ENCODE results near the gene TGFBI.

The TGFBI gene

DNA sequence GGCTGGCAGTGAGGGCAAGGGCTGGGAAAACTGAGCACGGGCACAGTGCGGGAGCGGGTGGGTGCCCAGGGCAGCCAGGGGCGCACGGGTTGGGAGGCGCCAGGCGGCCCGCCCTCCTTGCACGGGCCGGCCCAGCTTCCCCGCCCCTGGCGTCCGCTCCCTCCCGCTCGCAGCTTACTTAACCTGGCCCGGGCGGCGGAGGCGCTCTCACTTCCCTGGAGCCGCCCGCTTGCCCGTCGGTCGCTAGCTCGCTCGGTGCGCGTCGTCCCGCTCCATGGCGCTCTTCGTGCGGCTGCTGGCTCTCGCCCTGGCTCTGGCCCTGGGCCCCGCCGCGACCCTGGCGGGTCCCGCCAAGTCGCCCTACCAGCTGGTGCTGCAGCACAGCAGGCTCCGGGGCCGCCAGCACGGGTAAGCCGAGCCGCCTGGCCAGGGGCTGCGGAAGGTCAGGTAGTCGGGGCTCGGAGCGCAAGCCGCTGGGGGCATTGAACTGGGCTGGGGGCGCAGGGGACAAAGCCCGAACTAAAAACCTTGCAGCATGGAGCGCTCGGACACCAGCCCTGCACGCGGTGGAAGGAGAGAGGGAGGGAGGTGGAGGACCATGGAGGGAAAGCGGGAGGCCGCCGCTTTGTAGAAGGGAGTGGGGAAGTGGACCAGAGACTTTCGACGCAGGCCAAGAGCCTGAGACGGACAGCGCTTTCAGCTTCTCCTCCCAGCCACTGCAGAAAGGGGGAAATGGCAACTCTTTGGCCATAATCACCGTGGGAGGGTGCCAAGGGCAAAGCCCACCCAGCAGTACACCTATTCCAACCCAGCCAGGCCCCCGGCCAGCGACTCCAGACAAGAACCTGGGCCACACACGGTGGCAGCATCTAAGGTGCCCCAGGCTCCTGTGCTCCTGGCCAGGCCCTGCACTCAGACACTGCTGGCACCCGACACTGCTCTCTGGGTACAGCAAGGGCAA lies at the start of gene TGFBI:
Gene TGFBI, plus strand, starts transcription at position 207 of the 961 bp plus-strand sequence. Its CDS starts 68 bp downstream, at position 275.
- no peak for DNase-seq

DNA sequence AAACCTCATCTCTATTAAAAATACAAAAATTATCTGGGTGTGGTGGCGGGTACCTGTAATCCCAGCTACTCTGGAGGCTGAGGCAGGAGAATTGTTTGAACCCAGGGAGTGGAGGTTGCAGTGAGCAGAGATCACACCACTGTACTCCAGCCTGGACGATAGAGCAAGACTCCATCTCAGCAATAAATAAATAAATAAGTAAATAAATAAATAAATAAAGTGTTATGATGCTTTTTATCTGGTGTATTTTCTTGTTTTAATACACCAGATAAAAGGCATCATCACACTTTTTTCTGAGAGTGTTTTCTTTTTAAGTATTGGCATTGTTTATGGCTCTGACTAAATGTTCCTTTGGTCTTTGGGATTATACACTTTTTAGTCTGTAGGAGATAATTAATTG lies 49.8 kb upstream of the TGFBI start:
- DNase-seq: no peak

DNA sequence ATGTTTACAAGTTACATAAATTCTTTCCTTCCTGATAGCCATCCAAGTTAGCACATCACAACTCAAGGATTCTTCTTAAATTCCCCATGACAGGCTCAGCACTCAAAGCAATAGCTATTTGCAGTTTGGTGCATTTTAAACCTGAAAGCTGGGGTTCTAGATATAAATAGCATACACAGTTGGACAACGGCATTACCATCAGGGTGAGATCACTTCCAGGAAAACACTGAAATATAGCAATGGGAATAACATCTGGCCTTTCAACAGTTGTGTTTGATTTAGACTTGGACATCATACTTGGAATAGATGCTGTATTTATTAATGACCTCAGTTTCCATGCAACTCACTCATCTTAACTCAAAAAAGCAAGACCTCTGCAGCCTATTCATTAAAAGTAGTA lies 49.3 kb upstream of the TGFBI start:
- no peak for DNase-seq

DNA sequence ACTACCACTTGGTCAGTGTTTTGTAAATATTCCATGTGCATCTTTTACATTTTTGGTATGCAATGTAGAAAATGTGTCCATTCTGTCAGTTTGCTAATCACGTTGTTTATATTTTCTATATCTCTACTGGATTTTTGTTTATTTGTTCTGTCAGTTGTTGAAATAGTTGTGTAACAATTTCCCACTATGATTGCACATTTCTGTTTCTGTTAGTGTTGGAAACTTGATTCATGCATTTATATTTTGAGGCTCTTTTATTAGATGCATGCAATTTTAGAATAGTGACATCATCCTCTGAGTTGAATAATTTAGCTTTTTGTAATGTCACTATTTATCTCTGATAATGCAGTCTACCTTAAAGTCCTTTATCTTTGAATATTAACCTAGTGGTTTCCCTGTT lies 48.2 kb upstream of the TGFBI start:
- no peak for DNase-seq

DNA sequence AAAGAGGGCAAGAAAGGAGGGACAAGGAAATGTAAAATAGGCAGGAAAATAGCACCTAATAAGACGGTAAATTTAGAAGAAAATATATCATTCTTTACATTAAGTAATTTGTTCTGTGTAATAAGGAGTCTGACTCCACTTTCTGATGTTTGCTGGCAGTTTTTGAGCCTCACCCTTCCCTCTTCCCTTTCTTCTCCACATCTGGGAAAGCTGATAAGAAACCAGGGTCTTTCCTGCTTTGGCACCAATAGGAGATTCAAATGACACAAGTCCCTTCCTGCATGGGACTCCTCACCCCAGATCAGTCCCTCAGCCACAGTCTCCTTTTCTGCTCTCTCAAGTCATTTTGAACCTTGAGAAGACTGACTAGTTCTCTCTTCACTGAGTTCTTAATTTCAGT lies 42.8 kb upstream of the TGFBI start:
- DNase-seq: no peak

DNA sequence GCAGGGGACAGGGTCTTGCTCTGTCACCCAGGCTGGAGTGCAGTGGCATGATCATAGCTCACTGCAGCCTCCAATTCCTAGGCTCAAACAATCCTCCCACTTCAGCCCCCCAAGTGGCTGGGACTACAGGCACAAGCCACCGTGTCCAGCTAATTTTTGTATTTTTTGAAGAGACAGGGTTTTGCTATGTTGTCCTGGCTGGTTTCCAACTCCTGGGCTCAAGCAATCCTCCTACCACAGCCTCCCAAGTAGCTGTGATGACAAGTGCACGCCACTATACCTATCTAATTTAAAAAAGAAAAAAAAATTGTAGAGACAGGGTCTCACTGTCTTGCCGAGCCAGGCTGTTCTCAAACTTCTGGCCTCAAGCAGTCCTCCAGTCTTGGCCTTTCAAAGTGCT lies 42.4 kb upstream of the TGFBI start:
- no peak for DNase-seq

DNA sequence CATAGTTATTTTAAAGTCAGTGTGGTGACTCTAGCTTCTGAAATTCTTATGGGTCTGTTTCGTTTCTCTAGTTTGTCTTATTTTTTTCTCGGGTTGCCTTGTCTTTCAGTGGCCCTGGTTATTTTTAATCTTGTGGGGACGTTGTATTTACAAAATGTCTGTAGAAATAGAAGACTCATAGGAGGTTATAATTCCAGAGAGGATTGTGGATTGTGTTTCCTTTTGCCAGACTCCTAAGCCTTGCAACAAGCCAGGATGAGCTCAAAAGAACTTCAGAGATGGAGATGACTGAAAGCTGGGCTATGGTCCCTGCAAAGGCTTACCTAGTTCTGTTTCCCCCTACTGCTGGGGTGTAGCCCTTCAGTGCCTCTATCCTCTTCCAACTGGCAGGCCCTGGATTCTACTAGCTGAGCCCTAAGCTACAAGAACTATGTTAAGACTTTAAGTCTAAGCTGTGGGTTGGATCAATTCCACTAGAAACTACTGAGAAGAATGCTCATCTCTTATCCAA lies 41.8 kb upstream of the TGFBI start:
- DNase-seq: no peak

DNA sequence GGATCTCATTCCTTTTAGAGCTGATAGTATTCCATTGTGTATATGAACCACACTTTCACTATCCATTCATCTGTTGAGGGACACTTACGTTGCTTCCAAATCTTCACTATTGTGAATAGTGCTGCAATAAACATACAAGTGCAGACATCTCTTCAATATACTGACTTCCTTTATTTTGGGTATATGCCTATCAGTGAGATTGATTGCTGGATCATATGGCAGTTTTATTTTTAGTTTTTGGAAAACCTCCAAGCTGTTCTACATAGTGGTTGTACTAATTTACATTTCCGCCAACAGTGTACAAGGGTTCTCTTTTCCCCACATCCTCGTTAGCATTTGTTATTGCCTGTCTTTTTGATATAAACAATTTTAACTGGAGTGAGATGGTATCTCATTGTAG lies 40.2 kb upstream of the TGFBI start:
- DNase-seq: no peak

DNA sequence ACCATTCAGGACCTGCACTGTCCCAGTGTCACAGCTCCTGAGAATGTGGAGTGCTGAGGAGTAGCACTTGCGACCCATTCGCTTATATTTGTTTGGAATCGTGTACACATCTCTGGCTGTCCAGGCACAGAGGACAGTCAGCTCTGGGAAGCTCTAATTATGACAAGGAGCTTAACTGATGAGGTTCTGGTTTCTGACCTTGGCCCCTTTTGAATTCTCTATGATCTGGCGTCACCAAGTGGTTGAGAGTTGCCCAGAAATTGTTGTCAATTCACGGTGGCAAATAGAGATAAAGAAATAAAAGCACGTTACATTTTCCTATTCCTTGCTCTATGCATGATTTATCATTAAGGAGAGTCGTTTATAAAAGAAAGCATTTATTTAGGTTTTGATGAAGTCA lies 39.1 kb upstream of the TGFBI start:
- DNase-seq: no peak

DNA sequence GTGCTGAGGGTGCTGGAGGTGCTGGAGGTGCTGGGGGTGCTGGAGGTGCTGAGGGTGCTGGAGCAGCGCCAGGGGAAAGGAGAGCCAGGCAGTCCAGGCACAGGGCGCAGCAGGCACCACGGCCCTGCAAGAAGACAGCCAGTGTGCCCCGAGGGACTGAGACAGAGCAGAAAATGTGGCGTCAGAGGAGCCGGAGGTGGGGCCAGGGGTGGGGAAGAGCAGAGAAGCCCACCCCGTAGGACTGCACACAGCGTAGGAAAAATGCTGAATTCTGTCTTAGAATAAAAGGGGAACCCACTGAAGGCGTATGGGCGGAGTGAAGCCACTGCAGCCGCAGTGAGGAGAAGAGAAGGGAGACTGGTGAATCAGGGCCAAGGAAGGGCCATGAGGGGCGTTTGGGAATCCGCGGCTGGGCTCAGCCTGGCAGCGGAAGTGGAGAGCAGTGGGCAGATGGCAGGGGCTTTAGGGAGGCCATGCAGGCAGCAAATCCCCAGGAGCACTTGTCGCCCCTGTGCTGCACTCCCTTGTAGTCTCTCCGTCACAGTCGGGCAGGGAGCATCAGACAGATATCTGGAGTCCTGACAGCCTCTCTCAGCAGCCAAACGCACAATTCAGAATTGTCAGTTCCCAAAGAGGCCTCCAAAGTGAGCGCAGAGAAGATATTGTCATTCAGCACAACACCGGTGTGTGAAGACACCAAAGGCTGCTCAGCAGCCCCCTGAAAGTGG lies 38.1 kb upstream of the TGFBI start:
- no peak for DNase-seq

DNA sequence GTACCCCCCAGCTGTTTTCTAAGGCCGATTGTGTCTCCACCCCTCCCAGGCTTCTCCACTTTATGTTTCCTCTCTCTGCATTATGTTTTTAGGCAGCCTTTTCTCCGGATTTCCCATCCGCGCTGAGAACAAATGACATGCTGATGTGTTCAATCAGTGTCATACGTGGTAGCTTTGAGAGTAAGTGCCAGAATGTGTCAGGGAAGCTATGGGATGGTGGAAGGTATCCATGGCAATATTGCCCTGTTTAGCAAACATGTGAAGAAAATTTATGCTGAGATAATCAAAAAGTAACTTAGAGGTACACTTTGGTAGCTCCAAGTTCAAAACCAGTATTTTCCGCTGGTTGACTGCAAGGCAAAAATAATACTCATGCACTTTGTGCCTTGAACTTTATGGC lies 37.4 kb upstream of the TGFBI start:
- no peak for DNase-seq

DNA sequence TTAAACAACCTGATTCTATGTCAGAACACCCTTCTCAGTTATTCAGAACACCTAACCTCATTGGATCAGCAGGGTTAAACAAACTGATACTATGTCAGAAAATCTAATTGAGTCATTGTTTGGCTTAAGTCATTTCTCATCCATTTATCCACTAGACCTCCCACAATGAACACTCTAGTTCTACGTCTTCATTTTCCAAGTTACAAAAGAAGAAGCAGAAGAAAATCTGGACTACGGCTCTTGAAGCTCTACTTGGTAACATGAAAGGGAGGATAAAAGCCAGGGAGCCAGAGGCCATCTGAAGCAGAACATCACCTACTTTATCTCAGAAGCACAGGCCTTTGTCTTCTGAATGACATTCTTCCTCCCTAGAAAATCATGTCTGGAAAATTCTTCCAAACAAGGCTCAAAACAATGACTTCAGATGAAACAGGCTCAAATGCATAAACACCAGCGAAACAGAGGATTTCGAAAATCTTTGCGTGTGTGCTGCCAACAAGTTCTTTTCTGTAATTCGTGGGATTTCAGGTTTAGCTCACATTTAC lies 35.4 kb upstream of the TGFBI start:
- DNase-seq: no peak

DNA sequence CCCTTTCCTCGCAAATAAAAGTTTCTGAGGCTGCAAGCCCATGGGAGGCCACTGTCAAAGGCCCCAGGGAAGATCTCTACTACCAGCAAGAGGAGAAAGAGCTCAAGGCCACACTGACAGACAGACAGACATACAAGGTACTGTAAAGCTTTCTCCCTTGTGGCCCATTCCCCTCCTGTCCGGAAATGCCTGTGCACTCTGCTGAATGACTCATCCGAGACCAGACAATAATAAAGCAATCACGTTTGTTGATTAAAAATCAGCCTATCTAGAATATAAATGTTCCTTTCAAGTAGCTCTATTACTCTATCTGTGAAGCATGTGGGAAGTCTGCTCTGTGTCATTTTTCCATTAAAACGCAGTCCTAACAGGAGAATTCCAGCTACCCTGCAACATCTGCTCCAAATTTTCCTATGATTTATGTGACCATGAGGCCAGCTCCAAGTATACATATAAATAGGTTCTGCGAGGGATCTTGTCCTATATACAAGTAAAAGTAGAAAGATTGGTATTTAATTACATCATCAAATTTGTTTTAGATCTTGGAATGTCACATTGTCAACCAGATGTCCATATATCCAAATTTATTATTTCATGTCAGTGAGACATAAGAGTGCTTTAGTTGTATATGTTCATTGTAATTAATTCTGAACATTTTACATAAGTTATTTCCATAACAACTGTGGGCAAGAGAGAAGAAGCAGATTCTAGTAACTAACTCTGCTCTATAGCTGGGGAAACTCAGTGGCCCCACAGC lies 34.7 kb upstream of the TGFBI start:
- no peak for DNase-seq

DNA sequence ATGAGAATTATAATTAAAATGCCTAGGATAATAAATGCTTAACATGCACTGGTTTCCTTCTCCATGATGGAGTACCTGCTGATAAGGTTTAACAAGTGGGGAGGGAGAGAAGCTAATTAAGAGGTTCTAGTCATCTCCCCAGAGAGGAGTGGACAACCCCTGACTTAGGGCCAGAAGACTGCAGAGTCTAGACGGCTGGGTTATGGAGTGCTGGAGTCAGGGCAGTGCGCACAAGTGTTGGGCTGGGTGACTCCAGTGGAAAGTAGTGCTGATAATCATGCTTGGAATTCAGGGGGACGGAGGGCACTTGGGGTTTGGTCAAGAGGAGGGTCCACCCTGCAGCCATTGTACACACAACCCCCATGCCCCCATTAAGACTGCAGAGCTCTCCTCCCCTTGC lies 32.8 kb upstream of the TGFBI start:
- no peak for DNase-seq

DNA sequence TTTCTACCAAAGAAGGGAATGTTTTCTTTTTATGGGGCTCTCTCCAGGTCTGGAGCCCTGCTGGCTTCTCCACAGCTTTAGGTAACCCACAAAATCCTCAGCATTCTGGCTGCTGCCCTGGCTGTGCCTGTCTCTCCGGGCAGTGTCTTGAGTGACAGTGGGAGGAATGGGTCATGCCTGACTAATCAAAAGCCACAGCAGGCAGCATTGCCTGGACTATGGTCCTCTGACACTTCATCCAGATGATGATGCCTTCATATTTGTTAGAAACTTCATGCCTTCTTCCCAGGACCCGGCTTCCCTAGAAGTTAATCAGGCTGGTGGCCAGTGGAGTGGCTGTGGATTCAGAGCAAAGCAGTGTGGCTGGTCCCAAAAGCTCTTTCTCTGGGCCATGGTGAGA lies 32.2 kb upstream of the TGFBI start:
- DNase-seq: no peak

DNA sequence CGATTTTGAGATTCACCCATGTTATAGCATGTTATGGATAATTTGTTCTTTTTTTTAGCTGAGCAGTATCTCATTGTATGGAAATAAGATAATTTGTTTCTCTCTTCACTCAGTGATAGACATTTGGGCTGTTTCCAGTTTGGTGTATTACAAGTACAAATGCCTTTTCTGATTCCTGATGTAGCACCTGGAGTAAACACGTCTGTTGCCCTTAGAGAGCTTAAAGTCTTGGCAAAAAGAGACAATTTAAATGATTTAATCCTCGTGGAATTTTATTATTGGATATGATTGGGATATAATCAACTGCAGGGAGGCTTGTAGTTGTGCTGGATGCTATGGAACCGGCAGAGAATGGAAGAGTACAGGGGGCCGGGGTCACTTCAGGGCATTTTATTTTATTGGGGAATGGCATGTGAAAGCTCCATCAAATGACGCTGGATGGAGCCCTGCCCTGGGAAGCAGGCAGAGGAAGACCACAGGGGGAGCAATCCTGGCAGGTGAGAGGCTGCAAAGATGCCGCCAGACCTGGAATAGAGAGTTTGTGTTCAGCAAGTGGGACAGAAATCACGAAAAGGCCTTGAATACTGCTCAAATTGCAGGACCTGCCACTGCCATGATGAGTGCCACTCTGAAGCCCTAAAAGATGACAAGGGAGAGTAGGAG lies 31.0 kb upstream of the TGFBI start:
- no peak for DNase-seq

DNA sequence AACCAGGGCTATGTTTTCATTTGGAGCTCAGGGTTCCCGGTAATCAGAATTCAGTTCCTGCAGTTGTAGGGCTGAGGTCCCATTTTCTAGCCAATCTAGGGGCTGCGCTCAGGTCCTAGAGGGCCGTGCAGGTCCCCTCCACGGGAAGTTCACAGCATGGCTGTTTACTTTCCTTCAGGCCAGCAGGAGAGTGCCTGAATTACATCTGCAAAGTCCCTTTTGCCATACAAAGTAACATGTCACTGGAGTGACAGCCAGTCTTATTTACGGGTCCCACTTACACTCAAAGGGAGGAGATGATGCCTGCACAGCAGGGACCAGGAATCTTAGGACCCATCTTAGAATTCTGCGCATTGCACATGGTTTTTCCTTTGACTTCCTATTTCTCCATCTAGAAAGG lies 29.9 kb upstream of the TGFBI start:
- DNase-seq: no peak

DNA sequence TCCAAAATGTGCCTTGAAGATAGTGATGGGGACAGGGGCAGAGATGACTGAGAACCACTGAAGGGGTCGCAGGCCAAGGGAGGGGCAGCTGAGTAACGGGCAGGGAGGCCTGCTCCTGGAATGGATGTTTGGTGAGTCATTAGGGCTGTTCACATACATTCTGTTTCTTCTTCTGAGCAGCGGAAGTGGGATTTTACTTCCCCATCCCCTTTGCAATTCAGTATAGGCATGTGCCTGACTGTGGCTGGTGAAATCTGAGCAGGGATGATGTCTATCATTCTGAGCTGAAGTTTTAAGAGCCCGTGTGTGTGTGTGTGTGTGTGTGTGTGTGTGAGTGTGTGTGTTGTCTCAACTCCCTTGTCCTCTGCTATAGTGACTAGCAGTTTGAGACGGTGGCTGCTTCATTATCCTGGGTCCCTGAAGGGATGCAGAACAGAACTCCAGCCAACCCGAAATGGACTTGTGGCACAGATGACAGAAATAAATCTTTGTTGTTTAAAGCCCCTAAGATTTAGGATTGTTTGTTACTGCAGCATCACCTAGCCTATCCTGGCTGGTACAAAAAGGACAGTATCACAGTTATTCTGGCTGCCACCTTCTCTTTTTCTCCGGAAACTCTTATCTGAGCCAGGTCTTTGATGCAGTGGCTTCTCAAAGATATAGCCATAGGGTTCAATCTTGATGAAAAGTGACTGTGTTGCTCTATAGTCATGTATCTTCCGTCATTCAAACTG lies 29.2 kb upstream of the TGFBI start:
- no peak for DNase-seq

DNA sequence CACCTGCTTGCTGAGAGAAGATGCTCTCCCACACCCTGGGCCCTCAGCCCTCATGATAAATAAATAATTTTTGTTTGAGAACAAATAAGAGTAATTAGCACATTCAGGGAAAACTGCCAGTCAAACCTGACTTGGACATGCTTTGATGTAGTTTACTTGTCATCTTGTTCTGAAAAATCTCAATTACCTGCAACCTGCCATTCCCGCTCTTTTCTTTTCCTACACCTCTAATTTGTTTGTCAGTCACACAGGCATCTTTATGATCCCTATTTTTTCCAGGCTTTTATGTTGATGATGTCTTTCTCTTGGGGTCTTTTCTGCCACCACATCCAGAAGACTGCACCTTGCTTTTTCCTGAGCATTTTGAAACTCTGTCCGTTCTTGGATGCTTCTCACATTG lies 28.6 kb upstream of the TGFBI start:
- no peak for DNase-seq

DNA sequence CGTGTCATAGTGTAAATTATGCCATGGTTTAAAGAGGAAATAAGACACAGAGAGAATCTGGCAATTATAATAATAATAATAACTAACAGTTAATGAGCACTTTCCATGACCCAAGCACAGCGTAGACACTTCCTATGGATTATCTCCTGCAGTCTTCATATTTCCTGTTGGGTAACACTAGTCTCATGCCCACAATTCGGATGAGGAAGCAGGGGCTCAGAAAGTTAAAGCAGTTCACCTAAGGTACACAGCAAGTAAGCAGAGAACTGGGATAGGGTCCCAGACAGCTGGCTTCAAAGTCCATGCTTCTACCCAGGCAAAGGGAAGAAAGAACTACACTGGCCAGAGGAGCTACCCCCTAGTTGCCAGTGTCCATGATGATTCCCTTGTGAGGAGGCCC lies 27.9 kb upstream of the TGFBI start:
- DNase-seq: no peak

DNA sequence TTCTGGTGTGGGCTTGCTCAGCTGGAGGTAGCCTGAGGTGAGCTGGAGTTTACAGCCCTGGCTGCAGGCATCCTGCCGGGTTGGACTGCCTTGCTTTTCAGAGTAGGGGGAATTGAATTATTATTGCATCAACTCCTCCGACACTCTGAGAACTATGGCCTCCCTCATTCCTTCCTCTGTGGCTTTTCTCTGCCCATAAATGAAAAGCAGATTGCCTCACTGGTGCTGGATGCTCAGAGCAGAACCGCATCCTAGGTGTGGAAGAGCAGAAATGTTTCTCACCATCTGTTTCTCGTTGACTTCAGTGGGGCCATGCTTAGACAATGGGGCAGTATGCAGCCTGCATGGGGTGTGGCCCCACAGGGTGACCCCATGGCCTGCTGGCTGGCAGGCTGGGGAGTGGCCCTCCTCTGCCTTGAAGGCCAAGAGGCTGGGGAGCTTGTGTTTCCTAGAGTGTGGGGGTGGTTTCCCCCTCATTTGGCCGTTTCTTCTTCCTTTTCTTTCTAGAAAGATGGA lies 27.3 kb upstream of the TGFBI start:
- no peak for DNase-seq

DNA sequence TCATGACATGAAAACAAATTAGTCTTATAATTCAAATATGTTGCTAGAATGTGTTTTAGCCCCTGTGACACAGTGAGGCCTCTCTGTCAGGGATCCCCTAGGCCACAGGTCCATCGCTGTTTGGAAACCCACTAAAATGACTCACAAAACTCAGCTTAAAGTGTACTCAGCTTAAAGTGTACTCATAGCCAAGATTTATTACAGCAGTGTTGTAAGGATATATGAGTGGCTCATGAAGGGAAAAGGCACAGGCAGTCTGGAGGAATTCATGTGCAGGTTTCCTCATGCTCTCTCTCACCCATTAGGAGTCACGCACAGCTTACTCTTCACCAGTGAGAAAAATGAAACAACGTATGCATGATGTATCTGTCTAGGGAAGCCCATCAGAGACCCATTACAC lies 24.4 kb upstream of the TGFBI start:
- DNase-seq: no peak

Data from NCI-H1436 (cell line).